ENCODE measurements around the gene WDR20.
"Not testable (repeated sequence)": the region's sequence is repeated elsewhere in the genome, so short reads cannot be mapped to it uniquely, and the experiment has no call there.

The WDR20 gene, protein sequence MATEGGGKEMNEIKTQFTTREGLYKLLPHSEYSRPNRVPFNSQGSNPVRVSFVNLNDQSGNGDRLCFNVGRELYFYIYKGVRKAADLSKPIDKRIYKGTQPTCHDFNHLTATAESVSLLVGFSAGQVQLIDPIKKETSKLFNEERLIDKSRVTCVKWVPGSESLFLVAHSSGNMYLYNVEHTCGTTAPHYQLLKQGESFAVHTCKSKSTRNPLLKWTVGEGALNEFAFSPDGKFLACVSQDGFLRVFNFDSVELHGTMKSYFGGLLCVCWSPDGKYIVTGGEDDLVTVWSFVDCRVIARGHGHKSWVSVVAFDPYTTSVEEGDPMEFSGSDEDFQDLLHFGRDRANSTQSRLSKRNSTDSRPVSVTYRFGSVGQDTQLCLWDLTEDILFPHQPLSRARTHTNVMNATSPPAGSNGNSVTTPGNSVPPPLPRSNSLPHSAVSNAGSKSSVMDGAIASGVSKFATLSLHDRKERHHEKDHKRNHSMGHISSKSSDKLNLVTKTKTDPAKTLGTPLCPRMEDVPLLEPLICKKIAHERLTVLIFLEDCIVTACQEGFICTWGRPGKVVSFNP

DNA sequence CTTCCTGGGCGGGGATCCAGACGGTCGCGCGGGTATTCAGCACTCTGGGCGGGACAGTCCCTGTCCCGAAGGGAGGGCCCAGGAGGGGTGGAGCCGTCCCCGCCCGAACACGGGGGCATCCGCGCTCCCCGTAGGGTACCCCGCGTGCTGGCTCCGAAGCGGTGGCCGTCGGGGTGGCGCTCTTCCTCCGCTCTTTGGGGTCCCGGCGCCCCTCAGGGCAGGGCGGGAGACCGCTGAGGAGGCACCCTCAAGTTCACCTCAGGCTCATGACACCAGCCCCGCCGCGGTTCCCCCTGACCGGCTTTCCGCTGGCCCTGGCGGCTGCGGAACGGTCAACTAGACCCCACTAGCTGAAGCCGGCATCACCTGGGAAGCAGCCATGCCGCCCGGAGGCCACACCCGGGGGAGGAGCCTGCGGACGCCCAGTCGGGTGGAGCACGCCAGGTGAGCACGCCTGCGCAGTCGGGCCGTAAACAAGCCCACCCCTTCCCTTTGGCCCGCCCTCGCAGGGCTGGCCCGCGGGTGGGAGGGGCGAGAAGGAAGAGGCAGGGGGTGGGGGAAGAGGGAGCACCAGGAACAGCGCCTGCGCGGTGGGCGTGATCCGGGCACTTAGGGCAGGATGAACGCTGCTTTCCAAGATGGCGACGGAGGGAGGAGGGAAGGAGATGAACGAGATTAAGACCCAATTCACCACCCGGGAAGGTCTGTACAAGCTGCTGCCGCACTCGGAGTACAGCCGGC lies at the start of gene WDR20:
TSS of gene WDR20 (plus strand) at position 612 of the 741 bp plus-strand sequence. CDS start at position 639, 27 bp downstream.
- DNase-seq: peak; percentile 99

DNA sequence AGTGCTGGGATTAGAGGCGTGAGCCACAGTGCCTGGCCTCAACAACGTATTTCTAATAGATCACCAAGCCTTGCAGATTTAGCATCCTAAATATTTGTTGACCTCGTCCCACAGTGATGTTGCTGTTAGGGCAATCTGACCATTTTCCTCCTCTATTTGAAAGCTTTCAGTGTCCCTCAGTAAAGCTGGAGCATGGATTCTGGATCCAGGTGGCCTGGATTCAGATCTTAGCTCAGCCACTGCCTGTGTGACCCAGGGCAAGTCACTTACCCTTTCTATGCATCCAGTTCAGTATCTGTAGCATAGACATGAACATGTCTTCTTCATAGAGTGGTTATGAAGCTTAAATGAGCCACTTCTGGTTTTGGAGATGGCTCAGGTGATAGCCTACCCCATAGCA lies 49.0 kb upstream of the WDR20 start:
- no peak for DNase-seq

DNA sequence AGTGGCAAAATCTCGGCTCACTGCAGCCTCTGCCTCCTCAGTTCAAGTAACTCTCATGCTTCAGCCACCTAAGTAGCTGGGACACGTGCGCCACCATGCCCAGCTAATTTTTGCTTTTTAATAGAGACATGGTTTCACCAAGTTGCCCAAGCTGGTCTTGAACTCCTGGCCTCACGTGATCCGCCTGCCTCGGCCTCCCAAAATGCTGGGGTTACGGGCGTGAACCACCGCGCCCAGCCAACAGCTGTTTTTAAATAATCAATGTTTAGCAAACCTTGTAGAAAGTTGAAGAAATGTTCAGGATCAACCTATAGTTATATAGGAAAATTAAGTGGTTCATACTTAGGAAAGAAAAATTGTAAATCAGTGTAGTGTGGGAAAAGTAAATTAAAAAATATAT lies 46.9 kb upstream of the WDR20 start:
- DNase-seq: no peak

DNA sequence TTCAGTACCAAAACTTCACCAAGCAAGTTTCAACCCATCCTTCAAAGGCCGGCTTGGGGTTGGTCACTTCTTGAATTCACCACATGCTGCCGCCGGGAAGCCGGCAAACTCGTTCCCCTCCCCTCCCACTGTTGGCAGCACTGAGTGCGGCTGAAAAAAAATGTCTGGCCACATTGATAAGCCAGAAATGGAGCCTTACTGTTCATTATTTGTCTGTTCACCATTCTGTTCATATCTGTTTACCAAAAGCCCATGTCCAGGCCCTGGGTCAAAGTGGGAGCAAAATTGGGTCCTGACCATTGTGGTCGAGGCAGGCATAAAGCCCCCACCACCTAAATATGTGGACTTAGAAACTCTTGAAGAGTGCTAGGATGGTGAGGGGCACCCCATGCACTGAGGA lies 45.6 kb upstream of the WDR20 start:
- DNase-seq: no peak

DNA sequence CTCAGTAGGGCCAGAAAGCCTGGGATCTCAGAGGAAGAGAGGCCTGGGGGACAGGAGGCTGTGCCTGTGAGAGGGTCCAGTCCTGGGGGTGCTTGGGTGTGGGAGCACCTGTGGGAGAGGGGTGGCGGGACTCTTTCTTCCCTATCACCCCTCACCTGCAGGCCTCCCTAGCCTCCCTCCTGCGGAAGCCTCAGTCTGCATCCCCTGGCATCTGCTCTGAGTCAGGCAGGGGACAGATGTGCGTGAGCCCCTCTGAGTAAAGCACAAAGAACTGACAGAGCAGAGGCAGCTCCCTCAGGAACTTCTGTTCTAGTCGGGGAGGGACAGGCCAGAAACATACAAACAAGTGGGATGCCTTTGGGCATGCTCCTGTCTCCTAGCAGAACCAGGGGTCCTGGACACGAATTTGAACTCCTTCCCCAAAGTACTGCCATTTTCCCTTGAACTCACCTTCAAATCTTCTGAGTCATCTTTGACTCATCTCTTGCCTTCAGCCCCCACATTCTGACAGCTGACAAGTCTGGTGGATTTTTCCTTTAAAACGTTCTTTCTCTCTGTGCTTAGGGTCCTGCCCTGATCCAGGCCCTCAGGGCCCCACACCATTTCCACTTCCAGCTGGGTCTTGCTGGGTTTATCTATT lies 44.3 kb upstream of the WDR20 start:
- no peak for DNase-seq

DNA sequence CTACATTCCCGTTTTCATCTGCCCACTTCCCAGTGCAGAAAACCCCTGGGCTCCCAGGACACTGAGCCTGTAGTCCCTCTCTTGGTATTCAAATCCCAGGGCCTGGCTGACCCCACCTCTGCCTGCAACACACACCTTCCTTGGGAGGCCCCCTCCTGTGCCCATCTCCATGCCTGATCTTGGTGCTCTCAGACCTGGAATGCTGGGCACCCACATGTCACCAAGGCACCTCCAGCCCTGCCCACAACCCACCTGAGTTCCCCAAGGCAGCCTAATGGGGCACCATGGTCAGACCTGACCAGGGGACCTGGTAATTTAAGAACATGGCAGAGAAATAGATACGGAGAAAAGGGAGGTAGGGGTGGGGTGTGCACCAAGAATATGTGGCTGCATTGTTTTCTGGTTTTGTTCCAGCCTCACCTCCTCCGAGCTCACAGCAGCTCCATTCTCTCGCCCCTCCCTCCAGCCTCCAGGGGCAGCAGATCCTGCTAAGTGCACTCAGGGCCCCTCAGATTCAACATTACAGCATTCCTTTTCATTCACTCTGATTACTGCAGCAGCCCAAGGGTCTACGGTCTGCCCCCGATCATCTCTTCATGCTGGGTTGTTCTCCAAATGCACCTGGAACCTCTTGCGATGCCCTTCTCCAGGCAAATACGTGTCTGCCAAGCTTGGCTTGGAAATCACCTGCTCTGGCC lies 43.7 kb upstream of the WDR20 start:
- DNase-seq: no peak

DNA sequence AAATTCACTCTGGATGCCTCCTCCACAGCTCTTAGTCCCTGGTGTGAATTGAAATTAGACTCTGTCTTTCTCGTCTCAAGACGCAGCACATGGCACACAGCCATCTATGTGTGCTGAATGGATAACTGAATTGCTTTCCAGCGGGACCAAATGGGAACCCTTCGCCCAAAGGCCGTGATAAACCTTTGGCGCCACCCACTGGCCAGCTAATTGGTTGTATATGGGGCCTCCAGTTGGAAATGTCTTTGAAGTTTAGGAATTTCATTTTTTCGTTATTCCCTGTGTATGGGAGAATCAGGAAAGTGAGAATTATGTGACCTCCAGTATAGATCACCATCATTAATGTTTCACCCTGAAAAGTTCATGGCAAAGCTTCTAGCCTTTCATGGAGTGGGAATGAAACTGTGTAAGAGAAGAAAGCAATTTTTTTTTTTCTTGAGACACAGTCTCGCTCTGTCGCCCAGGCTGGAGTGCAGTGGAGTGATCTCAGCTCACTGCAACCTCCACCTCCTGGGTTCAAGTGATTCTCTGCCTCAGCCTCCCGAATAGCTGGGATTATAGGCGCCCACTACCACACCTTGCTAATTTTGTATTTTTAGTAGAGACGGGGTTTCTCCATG lies 43.0 kb upstream of the WDR20 start:
- DNase-seq: peak; percentile 95

DNA sequence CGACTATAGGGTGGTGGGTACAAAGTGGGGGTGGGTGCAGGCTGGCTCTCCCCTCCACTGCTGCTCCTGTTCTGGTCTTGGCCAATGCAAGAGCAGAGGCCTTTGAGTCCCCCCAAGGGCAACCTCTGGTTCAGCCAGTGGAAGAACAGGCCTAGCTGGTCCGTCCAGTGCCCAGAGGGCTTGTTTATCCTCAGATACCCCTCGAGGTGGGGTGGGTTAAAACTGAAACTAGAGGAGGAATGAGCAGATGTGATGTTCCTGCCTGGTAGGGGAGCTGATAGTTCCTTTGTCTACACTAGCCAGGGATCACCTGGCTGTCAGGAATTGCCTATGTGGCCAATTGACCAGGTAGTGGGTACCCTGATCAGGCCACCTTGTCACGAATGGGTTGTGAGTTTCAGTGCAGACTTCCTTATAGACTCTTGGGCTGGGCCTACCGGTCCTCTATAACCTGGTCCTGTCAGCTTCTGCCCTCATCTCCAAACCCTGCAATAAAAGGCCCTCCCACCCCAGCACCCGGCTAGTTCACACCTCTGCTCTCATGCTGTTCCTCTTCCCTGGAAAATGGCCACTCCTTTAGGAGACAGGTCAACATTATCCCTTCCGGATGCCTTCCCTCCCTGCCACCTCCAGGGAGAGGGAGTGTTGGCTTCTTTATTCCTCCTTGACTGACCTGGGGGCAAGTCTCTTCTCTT lies 42.1 kb upstream of the WDR20 start:
- no peak for DNase-seq

DNA sequence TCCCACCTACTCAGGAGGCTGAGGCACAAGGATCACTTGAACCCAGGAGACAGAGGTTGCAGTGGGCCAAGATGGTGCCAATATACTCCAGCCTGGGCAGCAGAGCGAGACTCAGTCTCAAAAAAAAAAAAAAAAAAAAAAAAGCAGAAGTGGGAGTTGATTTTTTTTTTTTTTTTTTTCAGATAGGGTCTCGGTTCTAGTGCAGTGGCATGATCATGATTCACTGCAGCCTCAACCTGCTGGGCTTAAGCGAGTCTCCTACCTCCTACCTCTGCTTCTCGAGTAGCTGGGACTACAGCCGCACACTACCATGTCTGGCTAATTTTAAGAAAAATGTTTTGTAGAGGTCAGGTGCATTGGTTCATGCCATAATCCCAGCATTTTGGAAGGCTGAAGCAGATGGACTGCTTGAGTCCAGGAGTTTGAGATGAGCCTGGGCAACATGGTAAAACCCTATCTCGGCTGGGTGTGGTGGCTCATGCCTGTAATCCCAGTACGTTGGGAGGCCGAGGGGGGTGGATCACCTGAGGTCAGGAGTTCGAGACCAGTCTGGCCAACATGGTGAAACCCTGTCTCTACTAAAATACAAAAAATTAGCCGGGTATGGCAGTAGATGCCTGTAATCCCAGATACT lies 36.5 kb upstream of the WDR20 start:
- DNase-seq: no peak

DNA sequence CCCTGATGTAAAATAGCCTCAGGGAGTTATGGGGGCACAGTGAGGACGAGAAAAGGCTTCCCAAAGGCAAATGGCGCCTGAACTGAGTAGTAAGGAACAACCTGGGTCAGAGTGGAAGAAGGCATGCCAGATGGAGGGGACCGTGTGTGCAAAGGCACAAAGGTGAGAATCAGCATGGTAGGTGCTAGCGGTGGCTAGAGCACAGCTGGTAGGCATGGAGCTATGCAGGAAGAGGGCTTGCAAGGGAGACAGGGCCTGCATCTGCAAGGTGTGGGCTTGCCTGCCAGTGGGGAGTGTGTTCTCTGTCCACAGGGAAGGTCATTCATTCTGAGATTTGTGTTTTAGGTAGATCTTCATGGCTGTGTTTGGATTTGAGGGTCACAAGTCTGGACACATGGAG lies 34.3 kb upstream of the WDR20 start:
- DNase-seq: no peak

DNA sequence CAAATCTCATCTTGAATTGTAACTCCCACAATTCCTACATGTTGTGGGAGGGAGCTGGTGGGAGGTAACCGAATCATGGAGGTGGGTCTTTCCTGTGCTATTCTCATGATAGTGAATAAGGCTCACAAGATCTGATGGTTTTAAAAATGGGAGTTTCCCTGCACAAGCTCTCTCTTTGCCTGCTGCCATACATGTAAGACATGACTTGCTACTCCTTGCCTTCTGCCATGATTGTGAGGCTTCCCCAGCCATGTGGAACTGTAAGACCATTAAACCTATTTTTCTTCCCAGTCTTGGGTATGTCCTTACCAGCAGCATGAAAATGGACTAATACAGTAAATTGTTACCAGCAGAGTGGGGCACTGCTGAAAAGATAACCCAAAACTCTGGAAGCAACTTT lies 30.4 kb upstream of the WDR20 start:
- not testable (repeated sequence) for DNase-seq

DNA sequence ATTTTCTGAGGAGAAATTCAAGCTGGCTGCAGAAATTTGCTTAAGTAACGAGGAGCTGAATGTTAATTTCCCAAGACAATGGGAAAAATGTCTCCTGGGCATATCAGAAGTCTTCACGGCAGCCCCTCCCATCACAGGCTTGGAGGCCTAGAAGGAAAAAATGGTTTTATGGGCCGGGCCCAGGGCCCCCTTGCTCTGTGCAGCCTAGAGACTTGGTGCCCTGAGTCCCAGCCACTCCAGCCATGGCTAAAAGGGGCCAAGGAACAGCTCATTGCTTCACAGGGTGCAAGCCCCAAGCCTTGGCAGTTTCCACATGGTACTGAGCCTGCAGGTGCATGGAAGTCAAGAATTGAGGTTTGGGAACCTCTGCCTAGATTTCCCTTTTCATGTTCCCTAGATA lies 28.6 kb upstream of the WDR20 start:
- no peak for DNase-seq

DNA sequence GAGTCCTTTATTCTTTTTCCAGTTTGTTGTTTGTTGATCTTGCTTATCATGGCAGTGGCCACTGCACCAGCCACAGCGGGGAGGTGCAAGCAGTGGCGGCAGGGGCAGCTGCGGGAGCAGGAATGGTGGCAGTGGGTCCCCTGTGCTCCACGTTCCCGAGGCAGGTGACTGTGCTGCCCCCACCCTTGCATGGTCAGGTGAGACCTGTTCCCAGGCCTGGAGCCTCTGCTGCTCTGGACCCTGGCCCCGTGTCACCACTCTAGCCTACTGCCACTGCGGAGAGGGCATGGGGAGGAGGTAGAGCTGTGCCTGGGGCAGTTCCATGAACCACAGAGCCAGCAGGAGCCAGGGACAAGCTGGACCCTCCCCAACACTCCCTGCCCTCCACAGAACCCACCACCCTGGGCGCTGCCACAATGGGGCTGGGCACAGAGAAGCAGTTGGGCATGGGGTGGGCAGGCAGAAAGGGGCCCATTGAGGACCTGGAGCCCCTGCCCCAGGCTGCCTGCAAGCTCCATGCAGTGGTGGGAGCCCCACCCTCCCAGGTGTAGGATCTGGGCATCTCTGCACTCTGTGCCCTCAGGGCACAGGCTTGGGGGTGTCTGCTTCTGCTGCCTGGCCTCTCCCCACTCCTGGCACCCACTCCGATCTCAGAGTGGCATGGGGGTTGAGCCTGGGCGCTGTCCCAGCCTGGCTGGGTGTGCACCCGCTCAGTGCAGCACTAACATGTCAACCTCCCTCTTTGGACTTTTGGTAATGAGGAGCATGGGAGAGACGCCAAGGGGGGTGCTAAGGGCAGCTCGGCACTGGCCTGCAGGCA lies 23.1 kb upstream of the WDR20 start:
- DNase-seq: no peak

DNA sequence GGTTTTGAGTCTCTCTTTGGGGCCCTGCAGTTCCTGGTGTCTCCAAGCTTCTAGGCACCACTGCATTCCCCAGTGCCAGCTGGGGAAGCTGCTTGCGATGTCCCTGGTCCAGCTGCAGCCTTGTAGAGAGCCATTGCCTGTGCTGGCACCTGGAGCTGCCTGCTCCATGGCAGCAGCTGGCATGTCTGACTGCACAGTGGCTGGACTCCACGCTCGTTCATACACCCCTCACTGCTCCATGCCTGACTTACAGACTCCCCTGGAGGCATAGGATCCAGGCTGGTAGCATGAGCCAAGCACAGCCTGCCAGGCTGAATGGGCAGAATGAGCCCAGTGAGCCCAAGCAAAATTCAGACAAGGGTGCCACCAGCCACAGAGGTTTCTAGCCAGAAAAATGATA lies 21.8 kb upstream of the WDR20 start:
- DNase-seq: no peak

DNA sequence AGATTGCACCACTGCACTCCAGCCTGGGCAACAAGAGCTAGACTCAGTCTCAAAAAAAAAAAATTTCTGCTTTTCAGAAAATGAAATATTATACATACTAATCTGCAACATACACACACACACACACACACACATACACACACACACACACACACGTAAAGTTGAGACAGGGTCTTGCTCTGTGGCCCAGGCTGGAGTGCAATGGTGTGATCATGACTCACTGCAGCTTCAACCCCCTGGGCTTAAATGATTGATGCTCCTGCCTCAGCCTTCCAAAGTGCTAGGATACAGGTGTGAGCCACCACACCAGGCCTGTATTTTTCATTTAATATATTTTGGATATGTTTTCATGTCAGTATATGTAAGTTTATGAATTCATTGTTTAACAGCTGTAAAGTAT lies 18.8 kb upstream of the WDR20 start:
- no peak for DNase-seq

DNA sequence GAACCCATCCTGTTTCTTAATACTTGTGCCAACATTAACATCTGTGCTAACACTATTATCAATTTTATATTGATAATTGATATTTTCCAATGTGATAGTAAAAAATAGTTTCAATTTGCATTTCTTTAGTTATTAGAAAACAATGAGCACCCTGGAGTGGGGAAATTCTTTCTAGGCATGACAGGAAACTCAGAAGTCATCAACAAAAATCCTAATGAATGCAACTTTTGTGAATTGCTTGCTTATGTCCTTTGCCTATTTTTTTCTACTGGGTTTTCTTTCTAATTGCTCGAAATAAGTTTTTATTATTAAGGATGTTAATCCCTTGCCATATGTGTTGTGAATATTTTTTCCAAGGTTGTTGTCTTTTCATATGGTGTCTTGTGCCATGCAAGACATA lies 18.1 kb upstream of the WDR20 start:
- DNase-seq: no peak

DNA sequence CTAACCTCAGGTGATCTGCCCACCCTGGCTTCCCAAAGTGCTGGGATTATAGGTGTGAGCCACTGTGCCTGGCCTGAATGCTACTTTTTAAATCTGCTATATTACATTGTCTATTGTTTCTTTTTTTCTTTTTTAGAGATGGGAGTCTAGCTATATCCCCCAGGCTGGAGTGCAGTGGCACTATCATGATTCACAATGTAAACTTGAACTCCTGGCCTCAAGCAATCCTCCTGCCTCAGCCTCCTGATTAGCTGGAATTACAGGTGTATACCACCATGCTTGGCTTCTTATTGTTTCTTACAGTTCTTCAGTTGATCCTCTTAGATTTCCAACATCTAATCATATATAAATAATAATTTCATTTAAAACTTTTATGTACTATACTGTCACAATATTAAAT lies 15.3 kb upstream of the WDR20 start:
- DNase-seq: no peak

DNA sequence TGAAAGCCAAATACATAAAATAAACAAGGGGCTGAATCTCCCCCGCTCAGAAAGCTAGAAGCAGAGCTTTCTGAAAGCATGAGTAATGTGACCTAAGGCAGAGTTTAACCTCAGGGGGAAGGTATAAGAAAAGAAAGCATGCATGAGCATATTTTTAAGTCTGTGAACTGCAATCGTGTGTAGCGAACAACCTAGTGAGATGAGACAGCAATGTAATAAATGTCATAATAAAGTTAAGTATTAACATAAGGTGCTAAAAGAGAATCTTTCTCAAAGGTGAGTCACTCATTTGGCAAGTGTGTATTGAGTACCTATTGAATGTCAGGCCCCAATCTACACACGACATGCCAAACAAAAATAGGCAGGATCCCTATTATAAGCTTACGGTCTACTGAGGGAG lies 14.2 kb upstream of the WDR20 start:
- no peak for DNase-seq

DNA sequence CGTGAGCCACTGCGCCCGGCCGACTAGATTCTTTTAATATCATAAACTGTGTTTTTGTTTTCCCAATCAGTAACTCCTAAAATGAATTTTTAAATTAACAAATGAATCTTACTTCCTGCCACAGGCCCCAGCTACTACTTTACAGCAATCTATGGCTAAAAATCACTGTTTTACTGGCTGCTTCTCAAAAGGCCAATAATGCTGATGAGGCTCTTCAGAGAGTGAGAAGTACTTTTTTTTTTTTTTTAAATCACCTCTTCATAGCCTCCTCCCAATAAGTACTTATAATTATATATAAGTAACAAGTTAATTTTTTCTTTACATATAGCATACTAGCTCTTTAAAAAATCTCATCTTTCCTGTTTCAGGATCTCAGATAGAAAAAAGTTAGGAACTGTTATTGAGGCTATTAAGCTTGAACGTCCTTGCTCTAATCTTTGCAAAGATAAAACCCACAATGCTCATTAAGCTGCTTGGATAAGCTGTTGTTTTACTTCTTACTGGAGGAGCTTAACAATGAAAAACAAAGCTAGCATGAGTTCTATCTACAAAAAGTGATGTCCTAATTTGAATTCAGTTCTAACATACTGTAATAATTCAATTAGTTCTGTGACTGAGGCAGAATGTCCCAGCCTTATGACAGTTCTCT lies 12.8 kb upstream of the WDR20 start:
- DNase-seq: no peak

DNA sequence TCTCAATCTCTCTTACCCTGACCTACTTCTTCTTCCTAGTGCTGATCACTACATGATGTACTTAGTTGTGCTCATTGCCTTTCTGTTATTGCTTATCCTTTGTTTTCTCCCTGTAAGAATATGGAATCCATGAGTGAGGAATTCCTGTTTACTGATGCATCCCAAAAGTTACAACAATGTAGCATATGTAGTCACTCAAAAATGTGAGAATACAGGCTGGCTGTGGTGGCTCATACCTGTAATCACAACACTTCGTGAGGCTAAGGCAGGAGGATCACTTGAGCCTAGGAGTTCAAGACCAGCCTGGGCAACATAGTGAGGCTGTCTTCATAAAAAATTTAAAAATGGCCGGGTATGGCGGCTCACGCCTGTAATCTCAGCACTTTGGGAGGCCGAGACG lies 8.0 kb upstream of the WDR20 start:
- DNase-seq: no peak
